ENCODE results near the gene ANKLE1.

ANKLE1 gene

DNA sequence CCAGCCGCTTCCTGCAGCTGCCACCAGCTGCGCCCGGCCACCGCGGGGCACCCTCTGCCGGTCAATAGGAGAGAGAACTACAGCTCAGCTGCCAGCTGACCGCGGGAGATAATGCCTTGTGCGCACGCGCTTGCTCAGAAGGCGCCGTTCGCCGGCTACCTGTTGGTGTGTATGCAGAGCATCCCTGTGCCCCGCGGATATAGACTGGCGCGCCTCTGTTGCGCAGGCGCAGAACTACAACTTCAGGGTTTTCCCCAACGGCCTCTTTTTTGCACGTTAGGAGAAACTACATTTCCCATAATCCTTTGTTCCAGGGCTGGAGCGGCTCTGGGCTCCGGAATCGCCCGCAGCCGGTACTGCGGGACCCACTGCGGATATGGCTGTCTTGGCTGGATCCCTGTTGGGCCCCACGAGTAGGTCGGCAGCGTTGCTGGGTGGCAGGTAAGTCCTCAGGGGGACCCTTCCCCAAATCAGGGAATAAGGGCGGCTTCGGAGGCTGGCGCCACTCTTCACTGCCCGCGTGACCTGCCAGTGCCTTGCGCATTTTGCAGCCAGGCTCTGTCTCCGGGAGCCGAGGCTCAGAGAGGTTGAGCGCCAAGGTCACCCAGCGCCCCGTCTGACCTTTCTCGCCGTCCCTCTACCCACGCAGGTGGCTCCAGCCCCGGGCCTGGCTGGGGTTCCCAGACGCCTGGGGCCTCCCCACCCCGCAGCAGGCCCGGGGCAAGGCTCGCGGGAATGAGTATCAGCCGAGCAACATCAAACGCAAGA lies 24.0 kb downstream of the ANKLE1 start, which contains the start of gene MRPL34:
Gene MRPL34 (plus strand): TSS at position 356 of the 768 bp plus-strand sequence. CDS start 21 bp downstream, at position 377.
- DNase-seq (ENCODE audit: low spot score), result peak; percentile 94

DNA sequence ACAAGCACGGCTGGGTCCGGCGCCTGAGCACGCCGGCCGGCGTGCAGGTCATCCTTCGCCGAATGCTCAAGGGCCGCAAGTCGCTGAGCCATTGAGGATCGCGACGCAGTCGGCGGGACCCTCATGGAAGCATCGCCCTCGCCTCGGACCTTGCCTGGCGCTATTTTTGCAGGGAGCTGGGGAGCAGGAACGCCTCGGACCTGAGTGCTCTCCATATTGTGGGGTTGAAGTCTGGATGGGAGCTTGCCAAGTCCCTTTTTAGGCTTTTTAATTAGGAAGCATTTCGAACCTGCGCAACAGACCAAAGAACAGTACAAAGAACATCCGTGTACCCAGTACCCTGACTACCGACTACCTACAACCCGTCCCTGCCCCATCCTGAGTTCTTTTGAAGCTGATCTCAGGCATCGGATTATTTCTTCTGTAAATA lies 24.6 kb downstream of the ANKLE1 start:
- DNase-seq (ENCODE audit: low spot score), result no peak

DNA sequence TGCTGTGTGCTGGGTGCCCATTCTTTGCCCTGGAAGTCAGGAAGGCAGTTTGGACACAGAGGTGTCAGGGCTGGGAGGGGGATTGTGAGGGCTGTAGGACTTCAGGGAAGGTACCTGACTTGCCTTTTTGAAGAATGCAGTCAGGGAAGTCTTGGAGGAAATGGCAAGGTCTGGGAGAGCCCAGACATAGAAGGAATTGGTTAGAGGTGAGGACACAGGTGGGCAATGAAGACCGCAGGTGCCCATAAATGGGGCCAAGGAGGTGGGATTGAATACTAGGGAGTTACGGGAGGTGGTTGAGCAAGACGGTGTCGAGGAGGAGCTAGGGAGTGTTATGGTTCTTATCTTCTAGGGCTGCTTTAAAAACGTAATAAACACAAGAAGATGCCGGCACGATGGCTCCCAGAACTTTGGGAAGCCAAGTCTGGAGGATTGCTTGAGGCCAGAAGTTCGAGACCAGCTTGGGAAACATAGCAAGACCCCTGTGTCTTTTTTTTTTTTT lies 26.2 kb downstream of the ANKLE1 start:
- DNase-seq (ENCODE audit: low spot score), result no peak

DNA sequence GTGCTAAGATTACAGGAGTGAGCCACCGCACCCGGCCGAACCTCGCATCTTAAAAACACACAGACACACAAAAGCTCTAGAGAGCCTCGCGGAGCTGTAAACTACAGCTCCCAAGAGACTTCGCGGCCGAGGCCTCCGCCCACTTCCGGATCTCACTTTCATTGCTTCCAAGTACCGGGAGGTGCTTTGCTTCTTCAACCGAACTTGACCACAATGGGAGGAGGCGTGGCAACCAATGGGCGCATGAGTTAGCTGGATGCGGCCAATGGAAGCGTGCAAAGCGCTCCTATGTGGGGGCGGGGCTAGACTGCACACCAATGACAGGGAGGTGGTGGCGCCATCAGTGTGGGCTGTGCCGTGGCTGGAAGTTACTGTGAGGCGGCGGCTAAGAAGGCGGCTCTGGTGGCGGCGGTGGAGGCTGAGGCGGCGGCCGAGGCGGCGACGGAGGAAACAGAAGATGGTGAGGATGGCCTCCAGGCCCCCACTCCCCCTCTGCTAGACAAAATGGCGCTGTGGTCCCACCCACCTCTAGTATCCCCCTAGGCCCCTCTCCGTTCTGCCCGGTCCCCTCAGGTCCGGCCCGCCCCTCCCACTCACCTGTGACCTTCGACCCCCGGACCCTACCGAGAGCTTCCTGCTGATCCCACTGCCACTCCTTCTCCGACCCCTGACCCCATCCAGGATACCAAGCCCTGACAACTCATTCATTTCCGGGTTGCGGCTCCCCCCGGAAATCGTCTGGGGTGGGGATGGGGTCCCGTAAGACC lies 27.7 kb downstream of the ANKLE1 start, which contains the start of gene DDA1:
Gene DDA1 (plus strand): TSS at position 366 of the 767 bp plus-strand sequence. CDS start 92 bp downstream, at position 458.
- DNase-seq (ENCODE audit: low spot score), result peak; percentile 98

DNA sequence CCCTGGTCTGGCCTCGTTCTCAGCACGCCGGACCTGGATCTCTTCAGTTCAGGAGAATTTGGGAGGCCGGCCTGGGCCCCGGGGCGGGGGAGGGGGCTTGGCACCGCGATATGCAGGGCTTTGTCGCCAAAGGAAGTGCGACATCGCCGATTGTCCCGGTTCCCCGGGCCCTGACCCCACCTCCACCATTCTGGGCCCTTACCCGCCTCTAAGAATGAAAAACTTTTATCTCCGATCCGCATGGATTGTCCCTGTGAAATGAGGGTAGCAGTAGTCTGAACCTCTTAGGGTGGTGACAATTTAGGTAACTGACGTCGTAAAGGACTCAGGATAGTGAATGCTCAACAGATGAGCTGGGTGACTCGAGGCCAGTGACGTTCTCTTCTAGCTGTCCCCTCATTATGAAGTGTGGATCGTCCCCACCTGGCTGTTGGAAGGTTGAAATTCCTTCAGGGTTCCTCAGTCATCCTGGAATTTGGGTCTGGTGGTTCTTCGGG lies 28.3 kb downstream of the ANKLE1 start:
- DNase-seq (ENCODE audit: low spot score), result no peak

DNA sequence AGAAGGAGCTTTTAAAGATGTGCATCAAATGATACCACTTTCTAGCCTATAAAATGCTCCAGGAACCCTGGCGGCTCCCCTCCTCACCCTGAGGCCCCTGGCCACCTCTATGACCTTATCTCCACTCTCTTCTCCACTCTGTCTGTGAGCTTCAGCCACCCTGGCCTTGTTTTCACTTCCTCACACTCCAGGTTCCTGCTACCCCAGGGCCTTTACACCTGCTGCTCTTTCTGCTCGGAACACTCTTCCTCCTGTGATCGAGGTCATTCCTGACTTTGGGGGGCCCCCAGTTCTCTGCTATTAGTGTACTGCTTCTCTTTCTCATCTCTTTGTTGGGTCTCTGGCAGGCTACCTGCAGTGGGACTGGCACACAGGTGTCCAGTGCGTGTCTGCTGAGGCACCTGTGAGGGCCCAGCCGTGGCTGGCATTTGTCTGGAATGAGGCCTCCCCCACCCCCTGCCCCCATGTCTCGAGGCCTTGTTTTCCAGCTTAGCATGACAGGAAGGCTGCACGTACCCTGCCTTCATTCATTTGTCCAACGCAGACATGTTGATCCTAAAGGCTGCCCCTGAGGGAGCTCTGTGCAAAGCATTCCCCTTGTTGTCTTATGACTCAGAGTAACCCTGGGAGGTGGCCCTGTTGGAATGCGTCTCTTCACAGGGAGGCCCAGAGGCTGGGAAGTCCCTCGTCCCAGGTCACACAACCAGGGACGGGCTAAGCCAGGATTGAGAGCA lies 29.9 kb downstream of the ANKLE1 start:
- DNase-seq (ENCODE audit: low spot score), result no peak

DNA sequence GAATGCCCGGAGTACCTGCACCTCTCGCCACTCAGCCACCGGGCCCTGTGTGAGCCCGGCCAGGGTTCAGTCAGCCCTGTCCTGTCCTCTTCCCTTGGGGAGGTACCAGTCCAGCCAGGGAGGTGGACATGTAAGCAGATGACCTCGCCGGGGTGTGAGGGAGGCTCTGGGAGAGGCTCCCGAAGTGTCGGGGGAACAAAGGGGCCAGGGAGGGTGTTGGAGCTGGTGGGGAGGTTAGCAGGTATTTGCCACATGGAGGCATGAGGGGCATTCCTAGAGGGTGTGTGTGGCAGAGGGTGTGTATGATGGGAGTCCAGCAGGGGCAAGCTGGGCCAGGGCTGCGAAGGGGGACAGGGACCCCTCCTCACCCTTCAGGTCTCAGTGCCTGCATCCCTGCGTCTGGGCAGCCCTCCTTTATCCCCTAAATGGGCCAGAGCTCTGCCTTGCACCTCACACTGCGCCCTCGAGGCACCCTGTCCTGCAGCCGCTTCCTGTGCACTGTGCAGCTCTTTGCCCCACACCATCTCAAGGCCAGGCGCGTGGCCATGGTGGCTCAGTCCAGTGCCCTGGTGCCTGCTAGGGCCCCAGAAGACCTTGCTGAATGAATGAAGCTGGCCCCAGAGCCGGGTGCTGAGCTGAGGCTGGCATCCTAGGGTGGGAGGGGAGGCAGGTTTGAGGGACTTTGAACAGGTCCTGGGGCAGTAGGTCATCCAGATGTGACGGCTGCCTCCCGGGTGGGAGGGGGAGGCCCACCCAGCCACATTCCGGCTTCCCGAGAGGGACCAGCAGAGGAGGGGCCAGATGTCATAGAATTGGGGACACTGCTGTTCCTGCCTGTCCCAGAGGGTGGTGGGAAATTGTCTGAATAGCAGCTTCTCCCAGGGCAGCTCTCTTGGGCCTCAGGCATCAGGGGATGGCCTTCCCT lies 30.8 kb downstream of the ANKLE1 start:
- DNase-seq (ENCODE audit: low spot score), result no peak

DNA sequence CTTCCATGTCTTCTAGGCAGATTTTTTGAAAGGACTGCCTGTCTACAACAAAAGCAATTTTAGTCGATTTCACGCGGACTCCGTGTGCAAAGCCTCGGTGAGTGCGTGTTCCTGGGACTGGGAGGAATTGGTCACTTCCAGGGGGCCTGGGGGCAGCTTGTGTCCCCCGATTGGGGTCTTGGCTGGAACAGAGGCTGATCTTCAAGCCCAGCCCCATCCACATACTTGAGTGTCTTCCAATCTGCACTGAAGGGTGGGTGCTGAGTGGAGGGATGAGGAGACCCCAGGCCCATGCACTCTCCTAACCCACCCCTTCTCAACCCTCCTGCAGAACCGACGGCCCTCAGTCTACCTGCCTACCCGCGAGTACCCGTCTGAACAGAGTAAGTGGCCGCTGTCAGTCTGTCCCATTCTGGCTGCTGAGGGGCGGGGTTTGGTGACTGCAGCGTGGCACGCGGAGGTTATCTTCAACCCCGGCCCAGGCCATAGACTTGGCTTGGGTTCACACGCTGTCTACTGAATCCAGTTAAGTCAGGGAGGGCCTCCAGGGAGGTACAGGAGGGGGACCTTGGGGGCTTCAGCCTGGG lies 32.4 kb downstream of the ANKLE1 start:
- no peak for DNase-seq (ENCODE audit: low spot score)

DNA sequence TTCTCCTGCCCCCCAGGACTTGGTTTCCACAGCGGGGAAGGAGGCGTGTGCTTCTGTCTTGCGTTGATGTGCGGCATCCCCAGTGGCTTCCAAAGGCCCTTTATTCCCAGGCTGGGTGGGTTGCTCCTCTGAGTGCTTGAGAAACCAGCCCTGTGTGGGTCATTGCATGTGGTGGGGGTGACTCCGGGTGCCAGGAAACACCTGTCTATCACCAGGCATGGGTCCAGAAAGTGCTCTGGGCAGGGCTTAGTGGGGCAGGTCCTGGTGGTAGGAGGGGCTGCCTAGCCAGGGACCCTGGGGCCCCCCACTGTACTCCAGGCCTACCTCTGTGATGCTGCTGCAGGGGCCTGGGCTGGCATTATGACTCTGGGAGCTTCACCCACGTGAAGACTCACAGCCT lies 37.3 kb downstream of the ANKLE1 start:
- no peak for DNase-seq (ENCODE audit: low spot score)

DNA sequence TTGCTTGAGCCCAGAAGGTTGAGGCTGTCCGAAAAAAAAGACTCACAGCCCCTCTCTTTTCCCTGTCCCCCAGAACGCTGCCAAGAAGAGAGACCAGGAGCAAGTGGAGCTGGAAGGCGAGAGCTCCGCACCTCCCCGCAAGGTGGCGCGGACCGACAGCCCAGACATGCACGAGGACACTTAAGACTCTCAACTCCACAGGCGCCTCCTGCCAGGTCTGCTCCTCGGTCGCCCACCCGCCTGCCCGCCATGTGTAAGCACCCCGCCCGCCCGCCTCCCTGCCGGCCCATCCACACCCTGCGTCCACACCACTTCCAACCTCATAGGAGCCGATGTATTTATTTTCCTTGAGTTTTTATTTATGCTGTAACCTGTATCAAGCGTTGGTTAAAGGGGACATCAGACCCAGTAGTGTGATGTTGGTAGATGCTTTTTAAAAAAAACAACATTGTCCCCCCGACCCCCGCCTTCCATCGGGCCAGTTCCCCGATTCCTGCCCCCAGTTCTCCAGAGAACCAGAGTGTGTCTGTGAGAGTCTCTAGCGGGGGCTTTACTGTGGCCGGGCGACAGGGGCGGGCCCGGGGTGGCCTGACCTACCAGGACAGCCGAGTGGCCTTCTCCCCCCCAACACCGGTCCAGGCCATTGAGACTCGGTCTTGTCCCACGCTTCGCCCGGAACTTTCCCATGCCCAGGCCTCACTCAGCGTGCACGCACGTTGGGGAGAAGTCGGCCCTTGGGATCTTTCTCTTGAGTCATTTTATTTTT lies 38.0 kb downstream of the ANKLE1 start:
- no peak for DNase-seq (ENCODE audit: low spot score)

DNA sequence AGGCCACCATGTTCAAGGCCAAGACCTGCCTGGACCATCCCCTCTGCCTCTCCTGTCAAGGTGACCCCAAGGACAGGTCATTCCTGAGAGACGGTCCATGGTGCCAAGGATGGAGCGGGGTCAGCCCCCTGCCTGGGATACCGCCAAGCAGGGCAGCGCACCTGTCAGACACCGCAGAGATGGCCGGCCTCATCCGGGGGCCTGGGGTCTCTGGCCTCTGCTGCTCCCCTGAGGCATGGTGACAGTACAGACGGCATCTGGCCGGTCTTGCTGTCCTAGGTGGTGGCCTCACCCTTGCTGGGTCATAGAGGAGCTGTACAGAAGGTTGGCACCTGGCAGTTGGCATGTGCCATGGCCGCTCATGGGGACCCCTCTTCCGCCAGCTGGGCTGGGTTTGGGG lies 38.7 kb downstream of the ANKLE1 start:
- DNase-seq (ENCODE audit: low spot score), result no peak

DNA sequence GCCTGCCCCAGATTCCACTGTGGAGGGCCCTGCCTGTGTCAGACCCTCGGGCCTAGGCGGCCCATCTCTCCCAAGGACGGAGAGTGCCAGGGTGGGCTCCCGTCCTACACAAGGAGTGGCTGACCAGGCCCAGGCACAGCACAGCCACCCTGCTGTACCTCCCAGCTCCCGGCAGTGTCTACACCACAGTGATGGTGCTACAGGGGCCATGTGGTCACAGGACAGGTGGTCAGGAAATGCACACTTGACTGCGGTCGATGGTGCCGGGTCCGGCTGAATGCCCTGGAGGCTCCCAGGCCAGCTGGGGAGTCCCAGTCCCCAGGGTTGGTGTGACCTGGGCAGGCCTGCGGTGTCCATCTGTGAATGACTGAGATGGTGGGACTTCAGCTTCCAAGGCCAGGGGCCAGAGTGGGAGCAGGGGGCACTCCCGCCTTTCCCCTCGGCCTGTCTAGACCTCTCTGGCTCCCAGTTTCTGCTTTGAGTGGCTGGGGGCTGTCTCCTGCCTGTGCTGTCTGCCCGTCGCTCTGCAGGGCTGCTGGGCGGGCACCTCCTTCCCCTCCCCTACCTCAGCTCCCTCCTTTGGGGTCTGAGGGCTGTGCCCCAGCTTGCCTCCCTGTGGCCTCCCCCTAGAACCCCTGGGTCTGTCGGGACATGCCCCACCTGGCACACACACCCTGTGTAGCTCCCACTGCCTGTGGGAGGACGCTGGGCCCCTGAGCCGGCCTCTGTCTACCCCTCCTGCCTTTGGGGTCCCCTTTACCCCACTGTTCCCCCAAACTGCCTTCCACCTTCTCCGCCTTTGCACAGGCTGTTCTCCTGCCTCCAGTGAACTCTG lies 40.2 kb downstream of the ANKLE1 start:
- DNase-seq (ENCODE audit: low spot score), result no peak

DNA sequence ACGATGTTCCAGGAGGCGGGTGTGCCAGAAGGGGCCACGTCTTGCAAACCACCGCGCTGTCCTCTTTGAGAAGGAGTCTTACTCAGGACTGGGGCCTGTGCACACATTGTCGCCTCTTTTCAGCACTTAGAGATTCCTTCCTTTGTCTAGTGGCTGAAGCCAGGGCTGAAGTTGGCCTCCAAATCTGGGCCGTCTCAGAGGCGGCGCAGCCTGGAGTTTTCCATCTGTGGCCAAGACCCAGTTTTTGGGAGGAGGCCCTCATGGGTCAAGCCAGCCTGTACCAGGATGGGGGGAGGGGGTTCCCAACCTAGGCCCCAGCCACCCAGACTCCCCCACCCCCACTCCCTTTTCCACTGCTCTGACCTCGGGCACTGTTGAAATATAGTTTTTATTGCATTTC lies 41.2 kb downstream of the ANKLE1 start:
- DNase-seq (ENCODE audit: low spot score), result no peak

DNA sequence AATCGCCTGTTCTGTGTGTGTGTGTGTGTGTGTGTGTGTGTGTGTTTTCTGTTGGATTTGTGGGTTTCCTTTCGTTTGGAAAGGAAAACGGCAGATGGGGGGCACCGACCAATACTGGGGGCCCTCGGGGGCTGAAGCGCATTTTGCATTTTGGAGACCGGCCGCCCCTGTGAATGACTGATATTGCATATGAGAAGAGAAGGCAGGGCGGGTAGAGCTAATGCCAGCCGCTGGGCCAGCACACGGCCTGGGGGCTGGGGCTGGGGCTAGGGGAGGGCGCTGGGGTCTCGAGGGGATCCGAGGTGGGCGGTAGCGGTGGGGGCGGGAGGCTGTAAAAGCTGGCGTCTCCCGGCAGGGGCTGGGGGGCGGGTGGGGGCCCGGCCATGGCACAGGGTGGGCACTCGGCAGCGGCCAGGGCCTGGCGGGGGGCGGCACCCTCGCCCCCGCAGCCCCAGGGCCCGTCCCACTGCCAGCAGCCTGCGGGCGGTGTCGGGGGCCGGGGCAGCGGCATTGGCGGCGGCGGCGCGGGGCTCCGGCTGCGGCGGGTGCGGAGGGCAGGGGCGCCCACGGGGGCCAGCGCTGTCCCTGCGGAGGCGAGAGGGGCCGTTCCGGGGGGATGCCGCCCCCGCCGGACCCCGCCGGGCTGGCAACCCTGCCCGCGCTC lies 41.7 kb downstream of the ANKLE1 start:
- no peak for DNase-seq (ENCODE audit: low spot score)

DNA sequence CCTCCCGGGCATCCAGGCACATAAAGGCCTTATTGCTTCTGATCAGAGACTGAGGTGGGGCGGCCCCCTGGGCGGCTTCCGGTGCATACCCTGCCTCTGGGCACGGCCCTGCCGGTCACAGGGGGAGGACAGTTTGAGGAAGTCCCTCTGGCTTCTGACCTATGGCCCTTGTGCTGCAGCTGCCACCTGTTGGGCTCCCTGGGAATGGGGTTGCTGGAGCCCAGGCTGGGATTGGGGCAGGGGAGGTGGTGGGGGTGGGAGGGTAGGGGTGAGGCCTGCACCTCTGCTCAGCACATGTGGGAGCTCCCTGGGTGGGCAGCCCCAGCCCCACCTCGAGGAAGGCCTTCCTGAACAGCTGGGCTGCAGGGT lies 42.2 kb downstream of the ANKLE1 start:
- no peak for DNase-seq (ENCODE audit: low spot score)

DNA sequence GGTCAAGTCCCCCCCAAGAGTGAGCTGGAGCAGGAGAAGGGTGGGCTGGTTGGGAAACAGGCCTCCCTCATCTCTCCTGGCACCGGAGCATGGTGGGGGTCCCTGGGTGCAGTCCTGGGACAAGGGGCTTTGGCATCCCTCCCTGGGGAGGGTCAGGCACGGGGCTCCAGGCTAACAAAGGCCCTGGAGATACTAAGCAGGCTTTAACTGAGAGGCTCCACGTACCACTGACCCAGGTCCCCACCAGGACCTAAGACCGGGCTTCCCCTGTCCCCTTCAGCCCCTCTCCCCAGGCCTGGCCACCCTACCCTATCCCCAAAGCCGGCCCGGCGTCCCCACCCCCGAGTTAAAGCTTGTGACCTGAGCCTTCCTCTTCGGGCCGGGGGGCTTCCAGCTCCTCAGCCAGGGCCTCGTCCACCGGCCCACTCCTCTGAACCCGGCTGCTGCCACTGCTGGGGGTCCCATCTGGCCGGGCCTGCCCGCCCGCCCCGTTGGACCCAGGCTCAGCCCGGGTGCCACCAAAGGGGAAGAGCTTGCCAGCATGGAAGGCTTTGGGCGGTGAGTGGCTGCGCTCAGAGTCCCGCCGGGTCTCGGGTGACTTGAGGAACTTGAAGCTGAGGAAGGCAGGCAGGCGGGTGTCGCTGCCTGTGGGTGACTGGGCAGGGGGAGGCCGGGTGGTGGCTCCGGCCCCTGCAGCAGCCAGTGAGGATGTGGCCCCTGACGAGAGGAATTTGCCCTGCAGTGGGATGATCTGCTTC lies 42.8 kb downstream of the ANKLE1 start:
- DNase-seq (ENCODE audit: low spot score), result no peak

DNA sequence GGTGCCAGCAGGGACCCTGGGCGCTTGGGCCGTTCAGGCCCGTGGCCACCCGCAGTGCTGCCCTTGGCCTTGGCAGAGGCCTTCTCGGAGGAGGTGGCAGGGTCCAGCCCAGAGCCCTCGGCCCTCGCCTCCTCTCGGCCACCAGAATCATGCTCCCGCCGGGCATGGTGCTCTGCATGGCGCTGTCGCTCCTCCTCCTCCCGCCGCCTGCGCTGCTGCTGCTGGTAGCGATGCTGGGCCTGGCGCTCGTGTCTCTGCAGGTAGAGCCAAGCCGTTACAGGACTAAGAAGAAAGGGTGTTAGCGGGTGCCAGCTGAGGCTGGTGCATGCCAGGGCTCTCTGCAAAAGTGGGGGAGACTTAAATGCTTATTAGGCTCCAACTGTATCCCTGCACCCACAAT lies 43.4 kb downstream of the ANKLE1 start:
- no peak for DNase-seq (ENCODE audit: low spot score)
